ENCODE measurements around the gene MANEAL. TPM values are rescaled to one million over a fixed set of nuclear protein-coding genes. Genes with fewer than 3 reads are reported as not detected.

The MANEAL gene
- total and polyA plus RNA-seq, 3 donors from 2014 or later = 6.9 to 11.0 (median 7.9) TPM

GRCh38 chr1:37776946-37777516 is 16.6 kb upstream of the MANEAL start:
- 81 to 82% methylated on average over 4 of the region's 4 CpGs for WGBS, 2 donors
- H3K4me1 ChIP-seq = no peaks in the 10 kb centered on the region
- intact Hi-C loops (cut with DNase I; ENCODE audit: low total_unique reads) = no loop called here
- no peaks in the 10 kb centered on the region for H3K9me3 ChIP-seq
- no peak for TF ChIP-seq POLR2A (IDR thresholded peaks at IDR 0.05)
- no peak for TF ChIP-seq CTCF (IDR thresholded peaks at IDR 0.05)
- H3K27ac ChIP-seq = no peak overlapping the region
- DNase-seq = no peak
- no peaks in the 10 kb centered on the region for H3K27me3 ChIP-seq
- H3K4me3 ChIP-seq = no peak overlapping the region
- H3K36me3 ChIP-seq (ENCODE audit: low read depth, missing control alignments) = no peaks in the 10 kb centered on the region

GRCh38 chr1:37778654-37779053 is 15.0 kb upstream of the MANEAL start:
- Histone ChIP-seq H3K4me3 (no peak overlapping the region), H3K27ac (no peak overlapping the region), H3K27me3 (no peaks in the 10 kb centered on the region), H3K9me3 (no peaks in the 10 kb centered on the region), H3K4me1 (no peaks in the 10 kb centered on the region), H3K36me3 (ENCODE audit: low read depth, missing control alignments) (no peaks in the 10 kb centered on the region)
- DNase-seq = no peak
- intact Hi-C loops (cut with DNase I; ENCODE audit: low total_unique reads) = no loop called here
- WGBS, 2 donors = 81 to 91% methylated on average over 3 of the region's 3 CpGs
- TF ChIP-seq CTCF (IDR thresholded peaks at IDR 0.05) (no peak), POLR2A (IDR thresholded peaks at IDR 0.05) (no peak)

- no peak overlapping the region for H3K27ac ChIP-seq
- no peaks in the 10 kb centered on the region for H3K36me3 ChIP-seq (ENCODE audit: low read depth, missing control alignments)
- H3K4me1 ChIP-seq = no peaks in the 10 kb centered on the region
- intact Hi-C loops (cut with DNase I; ENCODE audit: low total_unique reads) = no loop called here
- H3K9me3 ChIP-seq = no peaks in the 10 kb centered on the region
- no peaks in the 10 kb centered on the region for H3K27me3 ChIP-seq
- 86 to 87% methylated on average over 17 of the region's 17 CpGs for WGBS, 2 donors
- TF ChIP-seq POLR2A (IDR thresholded peaks at IDR 0.05) = no peak
- TF ChIP-seq CTCF (IDR thresholded peaks at IDR 0.05) = no peak
- H3K4me3 ChIP-seq = no peak overlapping the region
- no peak for DNase-seq
Observed at GRCh38 chr1:37782491-37782890, 11.2 kb upstream of the MANEAL start.

- no peaks in the 10 kb centered on the region for H3K9me3 ChIP-seq
- DNase-seq = no peak
- 23% methylated on average over 27 to 36 of the region's 36 CpGs for WGBS, 2 donors
Observed at GRCh38 chr1:37792943-37793686, 532 bp upstream of the MANEAL start.

More at GRCh38 chr1:37792943-37793686, 532 bp upstream of the MANEAL start:
- Histone ChIP-seq H3K36me3 (ENCODE audit: low read depth, missing control alignments) (no peaks in the 10 kb centered on the region), H3K4me1 (peaks cover 11% of the 10 kb centered on the region), H3K4me3 (peak overlapping the region; percentile 55 to 65), H3K27me3 (no peaks in the 10 kb centered on the region), H3K27ac (no peak overlapping the region)
- TF ChIP-seq CTCF (IDR thresholded peaks at IDR 0.05) (no peak), POLR2A (IDR thresholded peaks at IDR 0.05) (no peak)
- intact Hi-C loops (cut with DNase I; ENCODE audit: low total_unique reads) = no loop called here

Measured in testis (tissue), 3 donors.